HUES6 (cell line): Measurements from ENCODE around the gene KRT14.
"Not testable (repeated sequence)": the region's sequence is repeated elsewhere in the genome, so short reads cannot be mapped to it uniquely, and the experiment has no call there.

Source experiments
- H3K27ac ChIP-seq: 2 replicates; pipeline ENCODE4 v1.7.0; 2013; ENCODE audit warnings: low read depth, mild to moderate bottlenecking, low read length, inconsistent platforms
- H3K27me3 ChIP-seq: 2 replicates; pipeline ENCODE4 v1.6.1; 2013; ENCODE audit warnings: low read length; ENCODE audit not compliant: control insufficient read depth, insufficient read depth
- H3K36me3 ChIP-seq: 2 replicates; pipeline ENCODE4 v1.6.1; 2013; ENCODE audit warnings: low read length; ENCODE audit not compliant: control insufficient read depth, insufficient read depth
- H3K4me1 ChIP-seq: 2 replicates; pipeline ENCODE4 v1.6.1; 2013; ENCODE audit warnings: low read length; ENCODE audit not compliant: control insufficient read depth, insufficient read depth
- H3K4me3 ChIP-seq: 2 replicates; pipeline ENCODE4 v1.5.1; 2013; ENCODE audit warnings: low read depth, low read length
- H3K9ac ChIP-seq: one replicate; pipeline ENCODE4 v1.6.1; 2013; ENCODE audit warnings: mild to moderate bottlenecking, low read length
- H3K9me3 ChIP-seq: 2 replicates; pipeline ENCODE4 v1.6.1; 2013; ENCODE audit warnings: low read depth, low read length; ENCODE audit not compliant: control insufficient read depth, insufficient read depth

Gene KRT14

DNA sequence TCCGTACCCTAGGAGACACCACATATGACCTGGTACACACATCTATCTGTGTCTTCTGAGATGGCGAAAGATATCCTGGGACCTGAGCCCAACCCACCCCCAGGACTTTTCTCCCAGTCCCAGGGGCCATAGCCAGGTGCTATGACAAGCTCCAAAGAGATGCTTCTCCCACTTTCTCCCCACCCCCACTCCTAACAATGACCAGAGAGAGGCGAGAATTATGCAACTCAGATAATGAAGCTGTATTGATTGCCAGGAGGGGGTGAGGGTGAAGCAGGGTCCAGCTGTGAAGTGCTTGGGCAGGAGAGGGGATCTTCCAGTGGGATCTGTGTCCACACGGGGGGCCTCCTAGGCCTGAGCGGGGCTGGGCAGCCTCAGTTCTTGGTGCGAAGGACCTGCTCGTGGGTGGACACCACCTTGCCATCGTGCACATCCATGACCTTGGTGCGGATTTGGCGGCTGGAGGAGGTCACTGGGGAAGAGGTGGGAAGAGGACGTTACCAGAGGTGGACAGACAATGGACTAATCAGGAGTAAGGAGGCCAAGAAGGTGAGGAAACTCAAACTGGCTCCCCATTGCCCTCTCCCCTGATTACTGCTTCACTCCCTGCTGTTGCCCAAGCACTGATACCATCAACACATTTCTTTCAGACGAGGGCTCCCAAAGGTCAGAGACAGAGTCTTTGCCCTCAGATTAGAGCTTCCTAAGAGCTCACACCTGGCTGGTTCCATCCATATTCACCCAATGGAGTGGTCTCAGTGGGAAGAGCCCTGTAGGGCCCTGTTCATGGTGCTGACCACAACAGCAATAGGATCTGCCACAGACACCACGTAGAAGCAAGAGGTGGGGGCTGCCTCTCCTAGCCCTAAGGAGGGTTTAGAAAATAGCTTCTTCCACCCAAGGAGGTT is 4.4 kb downstream of the KRT14 start:
- not testable (repeated sequence) for H3K36me3 ChIP-seq, H3K4me3 ChIP-seq, H3K27ac ChIP-seq, H3K4me1 ChIP-seq, H3K9ac ChIP-seq, H3K9me3 ChIP-seq
- peaks cover 10% of the 10 kb centered on the region; the same call in 1 of the 2 replicates for H3K27me3 ChIP-seq

DNA sequence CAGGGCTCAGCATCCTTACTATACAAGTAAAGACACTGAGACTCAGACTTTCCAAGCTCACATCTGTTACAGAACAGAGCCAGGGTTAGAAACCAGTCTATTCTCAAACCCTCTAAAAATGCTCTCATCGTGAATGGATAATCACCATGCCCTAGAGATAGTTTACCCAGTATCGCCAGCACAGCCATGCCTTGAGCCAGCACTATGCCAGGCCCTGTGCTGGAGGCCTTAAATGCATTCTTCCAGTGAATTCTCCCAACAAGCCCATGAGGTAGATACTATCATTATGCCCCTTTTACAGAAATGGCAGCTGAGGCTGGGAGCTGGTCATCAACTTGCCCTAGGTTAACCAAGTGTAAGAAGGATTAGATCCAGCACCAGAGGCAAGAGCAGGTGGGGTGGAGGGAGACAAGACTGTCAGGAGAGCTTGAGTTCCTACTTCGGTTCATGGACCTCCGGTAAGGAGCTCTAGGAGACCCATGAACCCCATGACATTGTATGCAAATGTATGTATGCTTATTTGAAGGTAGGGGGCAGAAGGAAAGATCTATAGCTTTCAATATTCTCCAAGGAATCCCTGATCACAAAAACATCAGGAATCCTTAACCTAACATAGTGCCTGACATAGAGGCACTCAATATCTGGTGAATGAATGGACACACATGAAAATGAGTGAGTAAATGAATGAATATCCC is 5.2 kb downstream of the KRT14 start:
- no peak overlapping the region for H3K27ac ChIP-seq
- H3K9me3 ChIP-seq = no peaks in the 10 kb centered on the region
- peaks cover 8% of the 10 kb centered on the region for H3K4me1 ChIP-seq
- peaks cover 10% of the 10 kb centered on the region; the same call in 1 of the 2 replicates for H3K27me3 ChIP-seq
- no peak overlapping the region for H3K4me3 ChIP-seq
- H3K36me3 ChIP-seq = no peaks in the 10 kb centered on the region
- H3K9ac ChIP-seq = no peak overlapping the region

DNA sequence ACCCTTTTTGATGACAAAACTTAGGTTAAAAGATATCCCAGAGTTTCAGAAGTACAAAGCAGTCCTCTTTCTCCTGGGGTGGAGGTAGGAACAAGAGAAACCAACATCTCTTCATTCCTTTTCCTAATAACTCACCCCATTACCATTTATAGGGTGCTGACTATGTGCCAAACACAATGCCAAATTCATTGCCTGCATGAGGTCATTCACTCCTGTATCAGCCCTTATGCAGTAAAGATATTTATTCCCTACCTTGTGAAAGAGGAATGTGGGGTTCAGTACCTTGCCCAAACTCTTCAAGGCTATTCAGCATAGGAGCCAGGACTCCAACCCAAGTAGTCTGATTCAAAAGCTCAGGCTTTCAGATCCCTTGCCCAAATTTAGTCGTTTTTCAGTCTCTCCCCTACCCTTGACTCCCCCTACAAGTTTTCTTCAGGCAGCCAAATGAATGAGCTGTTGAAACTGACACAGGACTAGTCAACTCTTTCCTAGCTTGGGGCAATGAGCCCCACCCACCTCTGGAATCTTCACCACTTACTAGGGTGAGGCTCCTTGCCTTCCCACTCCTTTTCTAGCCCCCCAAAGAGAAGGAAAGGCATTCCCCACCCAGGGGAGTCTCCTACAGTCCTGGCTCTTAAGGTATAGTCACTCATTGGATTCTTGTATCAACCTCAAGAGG is 5.9 kb downstream of the KRT14 start:
- H3K4me1 ChIP-seq = peaks cover 8% of the 10 kb centered on the region
- no peaks in the 10 kb centered on the region for H3K9me3 ChIP-seq
- H3K27me3 ChIP-seq = peaks cover 10% of the 10 kb centered on the region; the same call in 1 of the 2 replicates
- H3K36me3 ChIP-seq = no peaks in the 10 kb centered on the region
- H3K4me3 ChIP-seq = no peak overlapping the region
- H3K9ac ChIP-seq = no peak overlapping the region
- H3K27ac ChIP-seq = no peak overlapping the region

DNA sequence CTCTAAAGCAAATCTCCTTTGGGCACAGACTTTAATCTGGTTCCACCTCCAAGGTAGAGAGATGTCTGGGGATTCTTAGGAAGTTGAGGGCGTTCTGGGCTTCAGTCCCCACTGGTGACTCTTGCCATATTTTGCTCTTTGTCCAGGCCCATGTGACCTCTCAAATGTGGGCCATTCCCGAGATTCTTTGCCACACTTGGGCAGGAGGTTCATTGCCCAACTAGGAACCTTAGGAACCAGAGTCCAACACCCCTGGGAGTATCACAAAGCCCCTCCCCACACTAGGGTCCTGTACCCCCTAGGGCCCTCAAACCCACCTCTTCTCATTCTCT is 6.5 kb downstream of the KRT14 start:
- Histone ChIP-seq H3K27ac (no peak overlapping the region), H3K4me3 (no peak overlapping the region), H3K27me3 (peaks cover 10% of the 10 kb centered on the region; the same call in 1 of the 2 replicates), H3K4me1 (peaks cover 8% of the 10 kb centered on the region), H3K36me3 (no peaks in the 10 kb centered on the region), H3K9me3 (no peaks in the 10 kb centered on the region), H3K9ac (no peak overlapping the region)

DNA sequence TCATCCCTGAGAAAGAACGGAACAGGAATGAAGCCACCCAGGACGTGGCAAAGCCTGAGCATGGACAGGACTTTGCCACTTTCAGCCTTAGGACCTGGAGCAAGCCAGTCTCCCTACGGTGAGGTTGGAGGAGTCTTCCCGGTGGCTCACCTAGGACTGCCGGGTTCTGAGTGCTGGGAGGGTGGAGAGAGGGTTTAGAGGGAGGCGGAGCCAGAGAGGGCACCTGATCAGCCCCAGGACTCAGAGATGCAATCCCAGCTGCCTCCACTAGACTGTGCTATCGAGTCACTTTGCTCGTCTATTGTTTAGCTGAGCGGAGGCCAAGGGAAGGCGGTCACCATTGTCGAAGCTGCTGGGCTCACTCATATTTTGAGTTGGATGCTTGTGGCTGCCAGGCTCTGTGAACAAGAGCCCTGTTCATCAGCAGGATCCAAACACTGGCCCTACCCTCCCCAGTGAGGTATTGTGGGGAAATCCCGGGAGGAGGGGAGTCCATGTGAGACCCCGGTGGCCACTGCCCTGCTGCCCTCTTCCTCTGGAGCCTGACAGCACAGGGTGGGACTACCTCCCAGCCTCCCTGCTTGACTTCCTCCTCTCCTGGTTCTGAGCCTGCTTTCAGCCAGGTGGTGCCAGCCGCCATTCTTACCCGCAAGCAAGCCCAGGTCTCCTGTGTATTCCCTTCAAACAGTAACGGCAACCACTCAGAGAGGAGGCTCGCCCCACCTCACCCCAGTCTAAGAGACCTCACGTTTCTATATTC is 7.0 kb downstream of the KRT14 start:
- Histone ChIP-seq H3K9me3 (no peaks in the 10 kb centered on the region), H3K27ac (no peak overlapping the region), H3K27me3 (peaks cover 10% of the 10 kb centered on the region; the same call in 1 of the 2 replicates), H3K4me3 (no peak overlapping the region), H3K36me3 (no peaks in the 10 kb centered on the region), H3K4me1 (peaks cover 8% of the 10 kb centered on the region), H3K9ac (no peak overlapping the region)

DNA sequence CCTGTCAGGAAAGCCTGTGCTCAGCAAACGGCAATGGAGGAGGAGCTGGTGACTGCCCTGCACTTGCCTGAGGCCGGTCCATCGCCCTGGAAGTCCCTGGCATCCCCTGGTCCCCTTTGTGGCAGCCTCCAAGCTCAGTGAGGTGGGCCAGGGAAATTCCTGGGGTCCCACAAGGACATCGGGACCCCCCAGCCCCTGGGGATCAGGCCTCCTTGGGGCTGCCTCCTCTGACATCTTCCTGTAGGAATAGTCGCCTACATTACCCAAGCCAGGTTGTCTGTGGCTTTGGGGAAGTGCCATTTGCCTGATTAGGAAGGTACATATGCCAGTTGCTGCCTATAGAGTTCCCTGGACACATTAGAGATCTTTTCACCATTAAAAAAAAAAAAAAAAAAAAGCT is 7.7 kb downstream of the KRT14 start:
- Histone ChIP-seq H3K27me3 (peaks cover 10% of the 10 kb centered on the region; the same call in 1 of the 2 replicates), H3K9me3 (no peaks in the 10 kb centered on the region), H3K4me1 (peaks cover 8% of the 10 kb centered on the region), H3K36me3 (no peaks in the 10 kb centered on the region), H3K4me3 (no peak overlapping the region), H3K27ac (no peak overlapping the region), H3K9ac (no peak overlapping the region)

DNA sequence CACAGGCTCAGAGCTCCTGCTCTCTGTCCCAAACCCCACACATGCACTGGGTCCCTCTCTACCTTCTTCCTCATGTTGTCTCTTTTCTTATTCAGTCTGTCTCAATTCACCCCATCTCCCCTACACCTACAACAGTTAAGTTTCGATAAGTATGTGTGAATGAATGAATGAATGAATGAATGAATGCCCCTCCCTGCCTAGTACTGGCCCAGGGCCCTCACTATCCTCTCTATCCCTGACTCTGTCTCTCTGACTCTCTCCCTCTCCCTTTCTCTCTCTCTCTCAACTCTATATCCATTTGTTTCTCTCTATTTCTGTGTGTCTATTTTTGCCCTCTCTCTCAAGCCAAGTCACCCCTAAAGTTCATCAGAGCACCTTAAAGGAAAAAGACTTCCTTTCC is 8.2 kb downstream of the KRT14 start:
- no peaks in the 10 kb centered on the region for H3K9me3 ChIP-seq
- peaks cover 8% of the 10 kb centered on the region for H3K4me1 ChIP-seq
- no peak overlapping the region for H3K4me3 ChIP-seq
- no peak overlapping the region for H3K27ac ChIP-seq
- H3K9ac ChIP-seq = no peak overlapping the region
- peaks cover 10% of the 10 kb centered on the region; the same call in 1 of the 2 replicates for H3K27me3 ChIP-seq
- no peaks in the 10 kb centered on the region for H3K36me3 ChIP-seq

DNA sequence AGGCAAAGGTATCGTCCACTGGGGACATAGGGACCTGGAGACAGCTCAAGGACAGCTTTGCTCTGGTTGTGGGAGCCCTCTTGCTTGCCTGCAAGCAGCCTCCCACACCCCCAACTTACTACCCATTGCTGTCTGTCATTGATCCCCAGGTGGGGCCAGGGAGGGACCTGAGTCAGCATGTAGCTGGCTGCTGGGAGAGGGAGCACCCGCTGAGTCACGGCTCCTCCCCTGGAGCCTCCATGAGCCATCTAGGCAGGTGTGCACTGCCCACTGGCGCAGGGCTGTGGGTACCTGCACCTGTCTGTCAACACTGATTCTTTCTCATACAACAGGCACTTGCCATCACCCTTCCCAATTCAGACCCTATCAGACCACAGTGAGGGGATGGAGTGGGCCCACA is 10.0 kb downstream of the KRT14 start:
- H3K27me3 ChIP-seq = peaks cover 10% of the 10 kb centered on the region; the same call in 1 of the 2 replicates

DNA sequence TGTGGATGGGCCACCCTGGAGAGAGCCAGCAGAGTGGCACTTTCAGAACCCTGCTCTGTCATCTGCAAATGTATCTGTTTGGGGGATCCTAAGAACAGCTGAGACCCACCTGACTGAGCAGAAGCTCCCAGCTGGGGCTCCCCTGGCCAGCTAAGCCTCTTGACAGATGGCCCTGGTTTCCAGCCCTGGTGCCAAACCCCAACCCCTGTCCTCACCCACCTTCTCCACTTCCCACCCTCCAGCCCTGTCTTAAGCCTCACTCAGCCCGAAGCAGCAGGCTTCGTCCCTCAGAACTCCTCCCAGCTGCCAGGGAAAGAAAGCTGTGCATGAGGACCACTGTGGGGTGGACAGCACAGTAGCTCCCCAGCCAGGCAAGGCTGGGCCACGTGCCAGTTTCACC is 11.4 kb downstream of the KRT14 start:
- Histone ChIP-seq H3K4me3 (no peak overlapping the region), H3K4me1 (peaks cover 8% of the 10 kb centered on the region), H3K27ac (no peak overlapping the region), H3K9me3 (no peaks in the 10 kb centered on the region), H3K27me3 (peaks cover 4% of the 10 kb centered on the region; the same call in 1 of the 2 replicates), H3K9ac (no peak overlapping the region), H3K36me3 (no peaks in the 10 kb centered on the region)

More for the DNA sequence above, 10.0 kb downstream of the KRT14 start:
- not testable (repeated sequence) for H3K27ac ChIP-seq, H3K4me3 ChIP-seq, H3K36me3 ChIP-seq, H3K4me1 ChIP-seq, H3K9me3 ChIP-seq, H3K9ac ChIP-seq

DNA sequence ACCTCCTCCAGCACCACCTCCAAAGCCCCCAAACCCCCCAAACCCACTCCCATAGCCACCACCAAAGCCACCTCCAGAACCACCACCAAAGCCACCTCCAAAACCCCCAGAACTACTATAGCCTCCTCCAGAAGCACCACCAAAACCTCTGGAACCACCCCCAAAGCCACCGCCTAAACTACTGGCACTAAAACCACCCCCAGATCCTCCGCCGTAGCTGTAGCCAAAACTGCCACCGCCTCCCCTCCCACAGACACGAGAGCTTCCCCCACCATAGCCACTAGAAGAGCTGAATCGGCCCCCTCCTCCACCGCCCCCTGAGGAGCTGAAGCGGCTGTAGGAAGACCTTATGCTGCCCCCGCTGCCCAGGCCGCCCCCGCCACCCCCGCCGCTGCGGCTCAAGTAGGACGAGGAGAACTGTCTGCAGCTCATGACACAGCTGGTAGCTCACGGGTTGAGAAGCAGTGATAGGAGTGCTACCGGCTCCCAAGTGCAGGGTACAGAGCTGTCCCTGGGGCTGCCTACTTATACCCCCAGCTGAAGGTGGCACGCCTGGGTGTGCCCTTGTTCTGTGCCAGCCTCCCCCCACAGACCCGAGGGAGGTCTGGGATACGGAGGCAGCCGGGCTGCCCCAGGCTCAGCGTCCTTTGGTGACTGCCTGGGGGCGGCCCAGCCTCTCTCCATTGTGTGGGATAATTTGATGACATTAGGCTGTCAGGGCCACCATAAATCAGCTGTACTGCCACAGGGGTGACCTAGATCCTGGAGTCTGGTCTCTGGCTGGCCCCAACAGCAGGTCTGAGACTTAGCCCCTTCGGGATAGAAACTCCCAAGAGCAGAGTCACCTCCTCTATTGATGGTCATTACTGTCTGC is 14.9 kb downstream of the KRT14 start, which contains the start of gene KRT9:
Gene KRT9 (minus strand): TSS at position 499 of the 874 bp plus-strand sequence. CDS start 67 bp downstream, at position 432.
- H3K9me3 ChIP-seq = no peaks in the 10 kb centered on the region
- H3K27me3 ChIP-seq = peaks cover 9% of the 10 kb centered on the region; the same call in 1 of the 2 replicates
- H3K27ac ChIP-seq = no peak within 1 kb of the TSS
- no peaks in the 10 kb centered on the region for H3K36me3 ChIP-seq
- H3K9ac ChIP-seq = no peak within 1 kb of the TSS
- H3K4me1 ChIP-seq = no peaks in the 10 kb centered on the region
- H3K4me3 ChIP-seq = no peak within 1 kb of the TSS
